MCF 10A (cell line): ENCODE measurements around the gene EPHB1. TPM values are rescaled to one million over a fixed set of nuclear protein-coding genes. Genes with fewer than 3 reads are reported as not detected.

ENCODE experiments used
- BruUV-seq: library from RNA; stranded (reverse); fragments of 400-500 nt; replicated peaks from 2 replicates; lab custom pipeline; 2021; lab: Mats Ljungman, UMichigan
- CTCF ChIA-PET: fragments of 300-600 bp; sonication (Branson Sonifier 250); formaldehyde crosslinking; extraction: SDS; loops from one replicate; lab custom pipeline; 2021; ENCODE audit warnings: antibody characterized with exemption, inconsistent platforms; lab: Yijun Ruan, JAX
- POLR2A ChIA-PET: fragments of 300-600, 350-650 bp; sonication (Branson Sonifier 250); formaldehyde crosslinking; extraction: SDS; loops from one replicate; lab custom pipeline; 2020; ENCODE audit warnings: antibody characterized with exemption, inconsistent platforms; lab: Yijun Ruan, JAX
- DNase-seq: peaks from one replicate; pipeline ENCODE4 v3.0.0-alpha.2; 2018; ENCODE audit not compliant: unreplicated experiment
- H3K27ac Mint-ChIP-seq: one replicate; pipeline ENCODE4 v1.8.0; 2022; ENCODE audit warnings: mild to moderate bottlenecking, low read depth, mixed read lengths; ENCODE audit not compliant: unreplicated experiment
- H3K27me3 Mint-ChIP-seq: one replicate; pipeline ENCODE4 v1.8.0; 2022; ENCODE audit warnings: mixed read lengths; ENCODE audit not compliant: insufficient read depth, unreplicated experiment
- H3K36me3 Mint-ChIP-seq: one replicate; pipeline ENCODE4 v1.8.0; 2022; ENCODE audit warnings: mild to moderate bottlenecking, moderate library complexity, mixed read lengths; ENCODE audit not compliant: insufficient read depth, unreplicated experiment
- H3K4me1 Mint-ChIP-seq: one replicate; pipeline ENCODE4 v1.8.0; 2022; ENCODE audit warnings: mixed read lengths; ENCODE audit not compliant: insufficient read depth, unreplicated experiment
- H3K4me3 Mint-ChIP-seq: one replicate; pipeline ENCODE4 v1.8.0; 2022; ENCODE audit warnings: mild to moderate bottlenecking, moderate library complexity, mixed read lengths; ENCODE audit not compliant: unreplicated experiment
- H3K9me3 Mint-ChIP-seq: one replicate; pipeline ENCODE4 v1.8.0; 2022; ENCODE audit warnings: mixed read lengths; ENCODE audit not compliant: unreplicated experiment
- CTCF ChIP-seq: fragments of 200-600 bp; IDR thresholded peaks from one replicate; pipeline ENCODE4 v1.8.0; 2022; ENCODE audit warnings: antibody characterized with exemption, mild to moderate bottlenecking; ENCODE audit not compliant: unreplicated experiment
- intact Hi-C: fragments of 100-400 bp; cut with micrococcal nuclease; formaldehyde crosslinking; loops from 2 replicates; pipeline ENCODE4 v1.14.1; 2022
- total RNA-seq: library from RNA; stranded (reverse); gene quantifications from 2 replicates; pipeline ENCODE4 v1.2.3, GENCODE V29; 2022

Gene EPHB1
- total RNA-seq, 1 experiment from 2014 or later: not detected

DNA sequence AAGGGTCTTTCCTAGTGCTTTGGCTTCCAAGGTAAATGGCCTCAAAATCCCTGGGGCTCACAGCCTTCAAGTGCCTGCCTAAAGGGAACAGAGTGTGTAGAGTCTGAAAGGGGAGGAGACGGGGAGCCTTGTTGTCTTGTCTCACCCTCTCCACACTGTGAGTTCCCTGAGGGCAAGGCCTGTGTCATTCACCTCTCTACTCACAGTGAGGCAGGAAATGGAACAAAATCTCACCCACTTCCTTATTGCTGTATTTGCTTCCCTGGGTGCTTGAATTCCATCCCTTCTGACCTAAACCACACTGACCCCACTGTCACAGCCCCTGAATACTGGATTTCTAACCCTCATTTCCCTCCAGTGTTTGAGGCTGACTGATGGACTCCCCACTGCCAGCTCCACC is 197.5 kb downstream of the EPHB1 start:
- intact Hi-C loops: no loop called here
- Mint-ChIP-seq H3K27ac (no peak overlapping the region), H3K36me3 (no peaks in the 10 kb centered on the region), H3K4me1 (no peaks in the 10 kb centered on the region), H3K27me3 (no peaks in the 10 kb centered on the region), H3K4me3 (no peak overlapping the region), H3K9me3 (peaks cover 33% of the 10 kb centered on the region)
- no peak for TF ChIP-seq CTCF
- ChIA-PET POLR2A (no interaction called here), CTCF (no interaction called here)
- BruUV-seq: no TSS peak
- DNase-seq: no peak

- DNase-seq: no peak
- no peaks in the 10 kb centered on the region for H3K36me3 Mint-ChIP-seq
- H3K27me3 Mint-ChIP-seq: no peaks in the 10 kb centered on the region
- H3K27ac Mint-ChIP-seq: no peak overlapping the region
- BruUV-seq: no TSS peak
- ChIA-PET POLR2A (no interaction called here), CTCF (no interaction called here)
- H3K9me3 Mint-ChIP-seq: peaks cover 37% of the 10 kb centered on the region
- no peak overlapping the region for H3K4me3 Mint-ChIP-seq
- no peaks in the 10 kb centered on the region for H3K4me1 Mint-ChIP-seq
- no peak for TF ChIP-seq CTCF
- intact Hi-C loops: no loop called here
These were observed 198.0 kb downstream of the EPHB1 start for GRCh38 chr3:134993011-134993410.

GRCh38 chr3:134998158-134998557 is 203.1 kb downstream of the EPHB1 start:
- DNase-seq: no peak
- BruUV-seq: no TSS peak
- intact Hi-C loops: no loop called here
- CTCF ChIA-PET: interaction anchor here (0.8 kb wide), 1 partner anchor 95 kb away, joined by 3 read pairs; no protein-coding TSS in a partner anchor
- POLR2A ChIA-PET: no interaction called here
- no peaks in the 10 kb centered on the region for H3K4me1 Mint-ChIP-seq
- H3K27me3 Mint-ChIP-seq: no peaks in the 10 kb centered on the region
- peaks cover 55% of the 10 kb centered on the region for H3K9me3 Mint-ChIP-seq
- H3K4me3 Mint-ChIP-seq: no peak overlapping the region
- no peaks in the 10 kb centered on the region for H3K36me3 Mint-ChIP-seq
- no peak for TF ChIP-seq CTCF
- H3K27ac Mint-ChIP-seq: no peak overlapping the region

- no peak for DNase-seq
- no peak for TF ChIP-seq CTCF
- no peaks in the 10 kb centered on the region for H3K27me3 Mint-ChIP-seq
- H3K27ac Mint-ChIP-seq: no peak overlapping the region
- intact Hi-C loops: no loop called here
- POLR2A ChIA-PET: no interaction called here
- H3K4me1 Mint-ChIP-seq: no peaks in the 10 kb centered on the region
- no peaks in the 10 kb centered on the region for H3K36me3 Mint-ChIP-seq
- no TSS peak for BruUV-seq
- no peak overlapping the region for H3K4me3 Mint-ChIP-seq
- H3K9me3 Mint-ChIP-seq: peaks cover 51% of the 10 kb centered on the region
- CTCF ChIA-PET: interaction anchor here (0.8 kb wide), 1 partner anchor 94 kb away, joined by 3 read pairs; no protein-coding TSS in a partner anchor
These were observed 203.8 kb downstream of the EPHB1 start for GRCh38 chr3:134998855-134999254.
